HFFc6 (cell line): Measurements from ENCODE around the gene LEKR1. TPM values are rescaled to one million over a fixed set of nuclear protein-coding genes. Genes with fewer than 3 reads are reported as not detected.
"Not testable (repeated sequence)": the region's sequence is repeated elsewhere in the genome, so short reads cannot be mapped to it uniquely, and the experiment has no call there.

Experiments used
- DNase-seq: peaks from one replicate; pipeline ENCODE4 v3.0.0-alpha.2; 2018
- H3K27ac Mint-ChIP-seq: 2 replicates; pipeline ENCODE4 v1.8.0; 2020; ENCODE audit warnings: mild to moderate bottlenecking, mixed read lengths
- H3K27me3 Mint-ChIP-seq: 2 replicates; pipeline ENCODE4 v1.8.0; 2021; ENCODE audit warnings: mild to moderate bottlenecking, moderate library complexity, mixed read lengths; ENCODE audit not compliant: insufficient read depth
- H3K36me3 Mint-ChIP-seq: 2 replicates; pipeline ENCODE4 v1.8.0; 2021; ENCODE audit warnings: low read depth, mixed read lengths
- H3K4me1 Mint-ChIP-seq: 2 replicates; pipeline ENCODE4 v1.8.0; 2020; ENCODE audit warnings: low read depth, mixed read lengths
- H3K4me3 Mint-ChIP-seq: 2 replicates; pipeline ENCODE4 v1.8.0; 2020; ENCODE audit warnings: mild to moderate bottlenecking, moderate library complexity, mixed read lengths
- H3K9me3 Mint-ChIP-seq: 2 replicates; pipeline ENCODE4 v1.8.0; 2020; ENCODE audit warnings: mild to moderate bottlenecking, mixed read lengths
- total RNA-seq, 6 experiments: library from RNA; stranded (reverse); fragmentation: NEBNext Ultra II Directional; extraction: Animal tissue kit (Norgen Biotek cat#: 25700); gene quantifications; 2 replicates in 1 of 6; 3 replicates in 5 of 6; pipeline ENCODE4 v1.2.3, GENCODE V29; 2021
- TF ChIP-seq, protein P1 (sequence below): fragments of 200-600 bp; sonication (generic); IDR thresholded peaks from 2 replicates; pipeline ENCODE4 v1.5.0; 2021; ENCODE audit warnings: antibody characterized with exemption, mild to moderate bottlenecking

The LEKR1 gene
- total RNA-seq, 6 experiments from 2014 or later = 0.40 to 1.0 (median 0.77) TPM

DNA sequence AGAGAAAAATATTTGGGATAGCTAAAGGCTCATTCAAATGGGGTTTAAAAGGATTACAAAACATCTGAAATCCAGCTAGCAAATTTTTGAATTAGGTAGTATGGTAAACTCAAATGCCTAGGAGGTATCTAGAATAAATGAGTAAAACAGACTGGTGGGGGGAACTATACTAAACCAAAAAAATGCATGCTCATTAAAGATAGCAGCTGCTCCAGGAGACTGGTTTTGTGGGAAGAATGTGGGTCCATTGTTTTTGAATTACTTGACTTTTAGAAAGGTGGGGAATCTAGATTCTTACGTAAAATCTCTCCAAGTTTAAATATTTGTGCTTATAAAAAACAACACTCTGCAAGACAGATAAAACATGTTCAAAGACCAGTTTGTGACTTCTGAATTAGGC lies 73.8 kb downstream of the LEKR1 start:
- no peak for DNase-seq

DNA sequence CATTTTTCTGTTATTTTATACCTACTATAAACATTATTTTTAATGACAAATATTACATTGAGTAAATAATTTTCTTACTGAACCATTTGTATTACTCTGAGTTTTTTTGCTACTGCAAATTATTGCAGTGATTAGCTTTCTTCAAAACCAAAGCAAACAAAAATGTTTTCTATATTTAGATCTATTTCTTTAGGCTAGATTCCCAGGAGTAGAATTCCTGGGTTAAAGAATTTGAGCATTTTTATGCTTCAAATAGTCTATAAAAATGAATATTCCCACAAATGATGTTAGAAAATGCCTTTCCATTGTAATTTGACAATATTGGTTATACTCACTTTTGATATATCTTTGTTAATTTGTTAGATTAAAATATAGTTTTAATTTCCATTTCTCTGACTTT lies 76.8 kb downstream of the LEKR1 start:
- Mint-ChIP-seq H3K9me3 (no peaks in the 10 kb centered on the region), H3K27ac (no peak overlapping the region), H3K4me3 (no peak overlapping the region), H3K4me1 (no peaks in the 10 kb centered on the region), H3K27me3 (no peaks in the 10 kb centered on the region), H3K36me3 (no peaks in the 10 kb centered on the region)
- TF ChIP-seq, protein P1, sequence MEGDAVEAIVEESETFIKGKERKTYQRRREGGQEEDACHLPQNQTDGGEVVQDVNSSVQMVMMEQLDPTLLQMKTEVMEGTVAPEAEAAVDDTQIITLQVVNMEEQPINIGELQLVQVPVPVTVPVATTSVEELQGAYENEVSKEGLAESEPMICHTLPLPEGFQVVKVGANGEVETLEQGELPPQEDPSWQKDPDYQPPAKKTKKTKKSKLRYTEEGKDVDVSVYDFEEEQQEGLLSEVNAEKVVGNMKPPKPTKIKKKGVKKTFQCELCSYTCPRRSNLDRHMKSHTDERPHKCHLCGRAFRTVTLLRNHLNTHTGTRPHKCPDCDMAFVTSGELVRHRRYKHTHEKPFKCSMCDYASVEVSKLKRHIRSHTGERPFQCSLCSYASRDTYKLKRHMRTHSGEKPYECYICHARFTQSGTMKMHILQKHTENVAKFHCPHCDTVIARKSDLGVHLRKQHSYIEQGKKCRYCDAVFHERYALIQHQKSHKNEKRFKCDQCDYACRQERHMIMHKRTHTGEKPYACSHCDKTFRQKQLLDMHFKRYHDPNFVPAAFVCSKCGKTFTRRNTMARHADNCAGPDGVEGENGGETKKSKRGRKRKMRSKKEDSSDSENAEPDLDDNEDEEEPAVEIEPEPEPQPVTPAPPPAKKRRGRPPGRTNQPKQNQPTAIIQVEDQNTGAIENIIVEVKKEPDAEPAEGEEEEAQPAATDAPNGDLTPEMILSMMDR = no peak
- DNase-seq = no peak

More for the DNA sequence above, 73.8 kb downstream of the LEKR1 start:
- Mint-ChIP-seq H3K9me3 (peaks cover under 1% of the 10 kb centered on the region; the same call in 1 of the 2 replicates), H3K4me3 (no peak overlapping the region), H3K27me3 (peaks cover 2% of the 10 kb centered on the region; the same call in 1 of the 2 replicates), H3K4me1 (no peaks in the 10 kb centered on the region), H3K27ac (no peak overlapping the region), H3K36me3 (peaks cover 1% of the 10 kb centered on the region; the same call in 1 of the 2 replicates)
- TF ChIP-seq, protein P1 = no peak

DNA sequence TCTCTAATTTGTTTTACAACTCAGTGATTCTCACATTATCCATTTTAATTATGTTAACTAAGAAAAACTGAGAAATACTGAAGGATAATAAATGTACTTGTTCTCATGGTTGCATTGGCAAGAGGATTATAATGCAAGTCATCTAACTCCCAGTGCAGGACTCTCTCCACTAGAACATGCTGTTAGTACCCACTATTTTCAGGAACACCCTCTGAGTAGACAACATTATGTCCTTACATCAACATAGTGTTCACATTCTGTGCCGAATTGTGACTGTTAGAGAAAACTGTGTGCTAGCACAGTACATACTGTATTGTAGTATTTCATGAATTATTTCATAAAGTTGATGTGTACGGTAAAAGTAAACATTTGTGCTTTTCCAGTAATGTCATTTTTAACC lies 80.1 kb downstream of the LEKR1 start:
- H3K27ac Mint-ChIP-seq = no peak overlapping the region
- H3K27me3 Mint-ChIP-seq = no peaks in the 10 kb centered on the region
- H3K36me3 Mint-ChIP-seq = no peaks in the 10 kb centered on the region
- no peak overlapping the region for H3K4me3 Mint-ChIP-seq
- H3K4me1 Mint-ChIP-seq = peaks cover 14% of the 10 kb centered on the region
- no peaks in the 10 kb centered on the region for H3K9me3 Mint-ChIP-seq
- TF ChIP-seq, protein P1 = no peak
- no peak for DNase-seq

DNA sequence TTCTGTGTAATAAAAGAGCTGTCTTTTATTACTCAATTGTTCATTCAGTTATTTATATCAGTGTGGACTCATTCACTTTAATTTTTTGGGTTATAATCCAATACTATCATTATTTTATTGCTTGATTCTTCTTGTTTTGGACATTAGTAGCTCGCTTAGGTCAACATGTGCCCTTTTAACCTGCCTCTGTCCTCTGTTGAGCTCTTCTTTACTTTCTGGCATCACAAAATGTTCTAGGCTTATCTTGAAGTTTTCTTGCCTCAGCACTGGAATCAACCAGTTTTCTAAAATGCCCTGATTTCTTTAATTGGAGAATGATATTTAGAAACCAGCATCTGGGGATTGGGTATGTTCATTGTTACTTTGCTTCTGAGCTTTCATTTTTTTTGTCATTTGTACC lies 82.2 kb downstream of the LEKR1 start:
- no peak overlapping the region for H3K4me3 Mint-ChIP-seq
- H3K4me1 Mint-ChIP-seq = peaks cover 20% of the 10 kb centered on the region
- H3K27ac Mint-ChIP-seq = no peak overlapping the region
- H3K36me3 Mint-ChIP-seq = no peaks in the 10 kb centered on the region
- H3K9me3 Mint-ChIP-seq = no peaks in the 10 kb centered on the region
- DNase-seq = no peak
- no peaks in the 10 kb centered on the region for H3K27me3 Mint-ChIP-seq
- TF ChIP-seq, protein P1 = no peak

DNA sequence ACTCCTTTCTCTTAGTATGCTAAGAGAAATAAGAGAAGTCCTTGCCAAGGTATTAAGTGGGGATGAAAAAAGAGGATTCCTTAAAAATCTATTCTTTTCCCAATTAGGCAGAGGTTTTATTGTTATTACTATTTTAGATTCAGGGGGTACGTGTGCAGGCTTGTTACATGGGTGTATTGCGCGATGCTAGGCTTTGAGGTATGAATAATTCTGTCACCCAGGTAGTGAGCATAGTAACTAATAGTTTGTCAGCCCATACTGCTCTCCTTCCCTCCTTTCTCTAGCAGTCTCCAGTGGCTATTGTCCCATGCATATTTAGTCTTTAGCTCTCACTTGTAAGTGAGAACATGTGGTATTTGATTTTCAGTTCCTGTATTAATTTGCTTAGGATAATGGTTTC lies 83.9 kb downstream of the LEKR1 start:
- H3K9me3 Mint-ChIP-seq = no peaks in the 10 kb centered on the region
- TF ChIP-seq, protein P1 = no peak
- H3K27ac Mint-ChIP-seq = no peak overlapping the region
- H3K4me3 Mint-ChIP-seq = no peak overlapping the region
- no peaks in the 10 kb centered on the region for H3K27me3 Mint-ChIP-seq
- H3K4me1 Mint-ChIP-seq = peaks cover 20% of the 10 kb centered on the region
- DNase-seq = no peak
- 0 out of 2 replicates have a peak, but pooled peaks cover 5% of the 10 kb centered on the region for H3K36me3 Mint-ChIP-seq

DNA sequence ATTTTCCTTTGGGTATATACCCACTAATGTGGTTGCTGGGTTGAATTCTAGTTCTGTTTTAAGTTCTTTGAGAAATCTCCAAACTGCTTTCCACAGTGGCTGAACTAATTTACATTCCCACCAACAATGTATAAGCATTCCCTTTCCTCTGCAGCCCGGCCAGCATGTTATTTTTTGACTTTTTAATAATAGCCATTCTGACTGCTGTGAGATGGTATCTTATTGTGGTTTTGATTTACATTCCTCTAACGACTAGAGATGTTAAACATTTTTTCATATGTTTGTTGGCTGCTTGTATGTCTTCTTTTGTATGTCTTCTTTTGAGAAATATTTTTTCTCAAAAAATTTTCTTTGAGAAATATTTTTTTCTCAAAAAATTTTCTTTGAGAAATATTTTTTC lies 84.7 kb downstream of the LEKR1 start:
- H3K27me3 Mint-ChIP-seq, H3K4me3 Mint-ChIP-seq, H3K9me3 Mint-ChIP-seq, H3K36me3 Mint-ChIP-seq, H3K27ac Mint-ChIP-seq: not testable (repeated sequence)
- peak; percentile 39 for DNase-seq
- H3K4me1 Mint-ChIP-seq = peaks cover 21% of the 10 kb centered on the region

DNA sequence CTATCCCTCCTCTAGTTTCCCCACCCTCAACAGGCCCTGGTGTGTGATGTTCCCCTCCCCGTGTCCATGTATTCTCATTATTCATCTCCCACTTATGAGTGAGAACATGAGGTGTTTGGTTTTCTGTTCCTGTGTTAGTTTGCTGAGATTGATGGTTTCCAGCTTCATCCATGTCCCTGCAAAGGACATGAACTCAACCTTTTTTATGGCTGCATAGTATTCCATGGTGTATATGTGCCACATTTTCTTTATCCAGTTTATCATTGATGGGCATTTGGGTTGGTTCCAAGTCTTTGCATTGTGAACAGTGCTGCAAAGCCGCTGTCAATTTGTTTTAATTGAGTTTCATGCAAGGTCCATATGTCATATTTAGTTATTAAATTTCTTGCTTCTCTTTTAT lies 88.1 kb downstream of the LEKR1 start:
- not testable (repeated sequence) for H3K27ac Mint-ChIP-seq, H3K4me3 Mint-ChIP-seq, H3K9me3 Mint-ChIP-seq, H3K36me3 Mint-ChIP-seq, H3K27me3 Mint-ChIP-seq, DNase-seq
- H3K4me1 Mint-ChIP-seq = peaks cover 33% of the 10 kb centered on the region
